GM12865 (cell line): ENCODE measurements around the gene EGLN3.

ENCODE experiments used
- DNase-seq: peaks from one replicate; pipeline ENCODE4 v3.0.0; 2010; ENCODE audit warnings: low read depth
- H3K4me3 ChIP-seq: 2 replicates; pipeline ENCODE4 v1.5.1; 2011; ENCODE audit warnings: mild to moderate bottlenecking, low read depth, low read length, control low read depth
- CTCF ChIP-seq: IDR thresholded peaks from 2 replicates; pipeline ENCODE4 v1.5.1; 2011; ENCODE audit warnings: low read length, control low read depth, low read depth, inconsistent platforms; ENCODE audit not compliant: insufficient read depth; ENCODE audit errors: missing control alignments

EGLN3 gene

DNA sequence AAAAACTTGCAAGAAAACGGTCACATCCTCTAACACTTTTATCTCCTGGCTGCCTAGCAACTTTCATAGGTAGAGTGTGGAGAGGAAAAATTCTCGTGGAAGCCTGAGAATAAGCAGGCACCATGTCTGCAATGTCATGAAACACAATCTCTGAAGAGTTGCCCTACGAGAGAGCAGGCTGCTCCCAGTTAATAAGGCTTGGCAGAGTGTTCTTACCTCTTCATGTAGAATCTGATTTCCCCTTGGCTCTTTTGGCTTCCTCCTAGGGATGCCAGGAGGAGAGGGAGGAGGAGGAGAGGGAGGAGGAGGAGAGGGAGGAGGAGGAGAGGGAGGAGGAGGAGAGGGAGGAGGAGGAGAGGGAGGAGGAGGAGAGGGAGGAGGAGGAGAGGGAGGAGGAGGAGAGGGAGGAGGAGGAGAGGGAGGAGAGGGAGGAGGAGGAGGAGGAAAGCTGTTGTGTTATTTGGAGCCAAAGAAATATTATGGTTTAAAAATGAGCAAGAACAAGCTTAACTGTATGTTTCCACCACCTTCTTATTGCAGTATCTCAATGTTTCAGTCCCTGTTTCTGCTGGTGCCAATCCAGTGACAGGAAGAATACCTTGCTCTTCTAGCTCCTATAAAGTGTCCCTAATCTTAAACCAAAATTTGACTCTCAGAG, 52.9 kb downstream of the EGLN3 start:
- no peak for DNase-seq
- no peak for TF ChIP-seq CTCF

GRCh38 chr14:33897382-33897781, 53.5 kb downstream of the EGLN3 start:
- no peak overlapping the region for H3K4me3 ChIP-seq
- DNase-seq: no peak
- TF ChIP-seq CTCF: no peak

More for the DNA sequence above, 52.9 kb downstream of the EGLN3 start:
- H3K4me3 ChIP-seq: no peak overlapping the region

GRCh38 chr14:33894339-33894738, 56.5 kb downstream of the EGLN3 start:
- DNase-seq: no peak
- no peak overlapping the region for H3K4me3 ChIP-seq
- TF ChIP-seq CTCF: no peak

GRCh38 chr14:33891700-33892099, 59.2 kb downstream of the EGLN3 start:
- no peak for DNase-seq
- TF ChIP-seq CTCF: no peak

GRCh38 chr14:33884916-33885315, 66.0 kb downstream of the EGLN3 start:
- no peak overlapping the region for H3K4me3 ChIP-seq
- DNase-seq: no peak
- no peak for TF ChIP-seq CTCF

More at GRCh38 chr14:33891700-33892099, 59.2 kb downstream of the EGLN3 start:
- no peak overlapping the region for H3K4me3 ChIP-seq

GRCh38 chr14:33880330-33880729, 70.5 kb downstream of the EGLN3 start:
- no peak for TF ChIP-seq CTCF
- no peak for DNase-seq
- H3K4me3 ChIP-seq: no peak overlapping the region
